Stimulated activated CD4-positive, alpha-beta T cell treated with anti-CD3 and anti-CD28 coated beads, Interleukin-2, amount 100 ng/mL, for 4 hours (primary cell): ENCODE results near the gene MBD6.
"Not testable (repeated sequence)": the region's sequence is repeated elsewhere in the genome, so short reads cannot be mapped to it uniquely, and the experiment has no call there.

Experiments used
- DNase-seq: peaks from one replicate; pipeline ENCODE4 v3.0.0-alpha.2; 2020; ENCODE audit warnings: low read depth

Gene MBD6

DNA sequence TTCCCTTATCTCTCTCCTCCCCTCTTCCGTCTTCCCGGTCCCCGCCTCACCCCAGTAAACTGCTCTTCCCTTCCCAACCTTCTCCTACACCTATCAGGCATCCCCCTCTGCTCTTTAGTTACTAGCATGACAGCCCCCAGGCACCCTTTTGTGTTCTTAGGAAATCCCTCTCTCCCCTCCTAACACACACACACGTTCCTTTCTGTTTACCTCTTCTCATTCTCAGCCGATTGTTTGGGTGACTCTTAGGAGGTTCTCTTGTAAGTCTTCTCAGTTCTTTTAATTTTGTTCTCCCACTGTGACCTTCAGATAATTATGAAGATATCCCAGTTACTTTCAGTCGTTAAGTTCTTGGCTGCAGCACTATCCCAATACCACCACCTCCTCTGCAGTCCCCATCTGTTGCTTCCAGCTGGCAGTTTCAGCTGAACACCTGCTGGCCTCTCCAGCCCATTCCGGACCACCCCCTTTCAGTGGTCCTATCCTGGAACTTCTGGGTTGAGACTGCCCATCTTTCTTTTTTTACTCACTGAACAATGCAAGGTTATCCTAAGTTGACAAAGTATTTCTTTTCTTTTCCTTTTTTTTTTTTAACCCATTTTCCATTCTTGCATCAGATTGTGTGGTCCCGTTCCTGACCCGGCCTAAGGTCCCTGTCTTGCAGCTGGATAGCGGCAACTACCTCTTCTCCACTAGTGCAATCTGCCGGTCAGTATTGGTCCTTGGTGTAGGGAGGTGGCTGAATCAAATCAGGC lies 34.0 kb upstream of the MBD6 start:
- no peak for DNase-seq

DNA sequence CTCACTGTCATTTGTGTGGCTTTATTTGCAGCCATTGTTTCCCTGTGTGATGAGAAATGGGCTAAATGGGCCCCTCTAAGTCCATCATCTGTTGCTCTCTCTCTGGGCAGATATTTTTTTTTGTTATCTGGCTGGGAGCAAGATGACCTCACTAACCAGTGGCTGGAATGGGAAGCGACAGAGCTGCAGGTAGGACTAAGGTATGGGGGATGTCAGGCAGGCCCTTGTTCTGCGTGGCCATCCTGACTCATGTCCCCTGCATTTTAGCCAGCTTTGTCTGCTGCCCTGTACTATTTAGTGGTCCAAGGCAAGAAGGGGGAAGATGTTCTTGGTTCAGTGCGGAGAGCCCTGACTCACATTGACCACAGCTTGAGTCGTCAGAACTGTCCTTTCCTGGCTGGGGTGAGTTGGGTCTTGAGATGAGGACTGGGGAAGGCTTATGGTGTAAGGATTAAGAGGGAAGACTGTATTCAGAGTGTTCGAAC lies 33.4 kb upstream of the MBD6 start:
- no peak for DNase-seq

DNA sequence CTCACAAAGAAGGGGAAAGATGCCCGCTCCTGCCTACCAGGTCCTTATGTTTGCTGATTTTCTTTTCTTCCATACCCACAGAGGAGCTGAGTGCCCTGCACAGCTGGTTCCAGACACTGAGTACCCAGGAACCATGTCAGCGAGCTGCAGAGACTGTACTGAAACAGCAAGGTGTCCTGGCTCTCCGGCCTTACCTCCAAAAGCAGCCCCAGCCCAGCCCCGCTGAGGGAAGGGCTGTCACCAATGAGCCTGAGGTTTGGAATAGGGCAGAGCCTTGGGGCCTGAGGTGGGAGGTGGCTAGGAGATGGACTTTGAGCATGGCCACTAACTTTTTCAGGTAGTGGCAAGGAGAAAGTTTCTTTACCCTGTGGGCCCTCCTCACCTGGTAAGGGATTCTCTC lies 32.5 kb upstream of the MBD6 start:
- no peak for DNase-seq

DNA sequence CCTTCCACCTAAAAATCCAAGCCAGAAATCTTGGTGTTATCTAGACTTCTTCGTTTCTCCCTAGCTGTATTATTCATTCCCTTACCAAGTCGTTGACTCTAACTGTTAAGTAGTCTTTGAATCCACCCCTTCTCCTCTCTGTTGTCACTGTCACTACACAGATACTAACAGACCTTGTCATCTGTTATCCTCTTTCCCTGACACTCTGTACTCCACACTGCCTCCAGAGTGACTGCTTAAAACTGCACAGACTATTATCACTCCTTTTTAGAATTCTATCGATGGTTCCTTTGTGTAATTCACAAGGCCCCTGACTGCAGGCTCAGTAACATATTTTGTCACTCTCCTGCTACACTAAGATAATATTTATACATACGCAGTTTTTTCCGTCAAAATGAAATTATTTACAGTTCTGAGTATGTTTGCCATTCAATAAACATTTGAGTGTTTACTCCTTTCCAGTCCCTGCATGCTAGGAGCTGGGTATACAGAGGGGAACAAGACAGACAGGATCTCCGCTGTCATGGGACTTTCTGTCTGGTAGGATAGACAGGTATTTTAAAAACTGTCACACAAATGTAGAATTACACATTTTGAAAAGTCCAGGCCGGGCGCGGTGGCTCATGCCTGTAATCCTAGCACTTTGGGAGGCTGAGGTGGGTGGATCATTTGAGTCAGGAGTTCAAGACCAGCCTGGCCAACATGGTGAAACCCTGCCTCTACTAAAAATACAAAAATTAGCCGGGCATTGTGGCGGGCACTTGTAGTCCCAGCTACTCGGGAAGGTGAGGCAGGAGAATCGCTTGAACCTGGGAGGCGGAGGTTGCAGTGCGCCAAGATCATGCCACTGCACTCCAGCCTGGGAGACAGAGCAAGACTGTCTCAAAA lies 31.0 kb upstream of the MBD6 start:
- no peak for DNase-seq

DNA sequence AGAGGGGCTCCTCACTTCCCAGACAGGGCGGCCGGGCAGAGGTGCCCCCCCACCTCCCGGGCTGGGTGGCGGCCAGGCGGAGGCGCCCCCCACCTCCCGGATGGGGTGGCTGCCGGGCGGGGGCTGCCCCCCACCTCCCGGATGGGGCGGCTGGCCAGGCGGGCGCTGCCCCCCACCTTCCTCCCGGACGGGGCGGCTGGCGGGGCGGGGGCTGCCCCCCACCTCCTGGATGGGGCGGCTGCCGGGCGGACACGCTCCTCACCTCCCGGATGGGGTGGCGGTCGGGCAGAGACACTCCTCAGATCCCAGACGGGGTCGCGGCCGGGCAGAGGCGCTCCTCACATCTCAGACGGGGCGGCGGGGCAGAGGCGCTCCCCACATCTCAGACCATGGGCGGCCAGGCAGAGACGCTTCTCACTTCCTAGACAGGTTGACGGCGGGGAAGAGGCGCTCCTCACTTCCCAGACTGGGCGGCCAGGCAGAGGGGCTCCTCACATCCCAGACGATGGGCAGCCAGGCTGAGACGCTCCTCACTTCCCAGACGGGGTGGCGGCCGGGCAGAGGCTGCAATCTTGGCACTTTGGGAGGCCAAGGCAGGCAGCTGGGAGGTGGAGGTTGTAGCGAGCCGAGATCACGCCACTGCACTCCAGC lies 27.4 kb upstream of the MBD6 start:
- not testable (repeated sequence) for DNase-seq

DNA sequence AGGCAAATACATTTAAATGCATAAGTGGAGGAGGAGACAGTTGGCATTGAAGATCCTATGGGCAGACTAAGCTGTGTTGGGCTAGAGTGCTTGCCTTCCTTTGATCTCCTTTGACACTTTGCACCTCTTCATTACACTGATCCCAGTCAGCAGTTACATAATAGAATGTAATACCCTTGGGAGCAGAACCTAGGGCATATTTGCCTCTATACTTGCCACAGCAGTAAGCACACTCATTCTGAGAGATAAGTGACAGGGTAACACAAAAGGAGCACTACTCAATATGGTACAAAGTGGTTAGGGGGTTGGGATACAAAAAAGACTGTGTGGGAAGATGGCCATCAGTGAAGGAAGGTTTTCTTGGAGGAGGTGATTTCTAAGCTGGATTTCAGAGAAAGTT lies 25.8 kb upstream of the MBD6 start:
- DNase-seq, result no peak

DNA sequence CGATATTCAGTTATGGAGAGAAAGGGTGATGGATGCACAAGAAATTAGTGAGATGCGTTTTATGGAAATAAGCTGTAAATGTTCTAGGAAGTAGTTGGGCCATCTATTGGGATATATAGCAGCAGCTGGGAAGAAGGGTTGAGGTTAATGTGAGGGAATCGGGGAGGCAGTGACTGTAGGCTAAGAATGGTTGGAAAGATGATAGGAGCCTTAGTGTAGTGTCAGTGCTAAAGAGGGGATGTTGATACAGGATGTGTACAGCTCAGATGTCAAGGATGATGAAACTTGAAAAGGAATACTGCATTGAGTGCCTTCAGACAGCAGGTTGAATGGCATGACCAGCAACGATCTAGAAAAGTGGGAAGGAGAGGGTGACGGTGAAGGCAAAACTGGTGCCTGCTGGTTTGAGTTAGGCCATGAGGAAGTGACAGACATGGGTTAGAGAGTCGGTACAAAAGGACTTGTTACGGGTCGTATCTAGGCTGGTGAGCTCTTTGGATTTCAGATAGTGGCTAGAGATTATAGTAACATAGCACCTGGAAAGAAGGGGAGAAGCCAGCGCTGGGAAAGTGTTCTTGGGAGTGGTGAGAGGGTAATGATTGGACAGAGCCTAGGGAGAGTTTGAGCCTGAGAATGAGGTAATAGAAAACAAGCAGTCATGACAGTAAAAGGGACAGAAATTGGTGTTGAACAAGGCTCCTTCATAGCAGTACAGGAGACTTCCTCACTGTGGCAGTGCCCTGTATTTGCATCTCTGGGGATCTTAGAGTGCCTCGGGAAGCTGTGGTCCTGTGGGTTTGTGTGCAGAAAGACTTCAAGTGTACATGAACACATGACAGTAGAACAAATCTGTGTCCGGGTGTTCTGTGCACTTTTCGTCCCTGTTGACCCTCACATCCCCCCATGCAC lies 25.1 kb upstream of the MBD6 start:
- DNase-seq, result no peak

DNA sequence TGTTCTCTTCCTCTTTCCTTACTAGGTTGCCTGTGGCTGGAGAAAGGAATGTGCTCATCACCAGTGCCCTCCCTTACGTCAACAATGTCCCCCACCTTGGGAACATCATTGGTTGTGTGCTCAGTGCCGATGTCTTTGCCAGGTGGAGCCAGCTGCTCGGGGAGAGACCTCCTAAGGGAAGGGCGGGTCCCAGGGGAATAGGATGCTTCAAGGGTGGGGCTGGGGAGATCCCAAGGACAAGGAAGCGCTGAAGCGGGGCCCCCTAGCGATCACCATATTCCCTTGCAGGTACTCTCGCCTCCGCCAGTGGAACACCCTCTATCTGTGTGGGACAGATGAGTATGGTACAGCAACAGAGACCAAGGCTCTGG lies 24.5 kb upstream of the MBD6 start:
- no peak for DNase-seq

DNA sequence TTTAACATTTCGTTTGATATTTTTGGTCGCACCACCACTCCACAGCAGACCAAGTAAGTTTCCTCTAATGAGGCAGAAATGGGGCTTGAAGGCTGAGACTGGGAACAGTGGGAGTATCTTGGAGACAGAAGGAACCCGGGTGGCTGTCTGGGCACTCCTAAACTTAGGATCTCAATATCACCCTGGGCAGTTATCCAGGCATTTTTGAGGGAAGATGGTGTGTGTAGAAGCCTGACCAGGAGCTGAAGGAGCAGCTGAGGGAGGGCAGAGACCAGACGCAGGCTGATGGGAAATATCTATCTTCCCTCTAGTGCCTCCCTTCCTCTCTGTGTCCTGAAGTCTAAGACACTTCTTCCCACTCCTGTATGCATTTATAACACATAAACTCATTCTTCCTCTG lies 24.1 kb upstream of the MBD6 start:
- DNase-seq, result no peak

DNA sequence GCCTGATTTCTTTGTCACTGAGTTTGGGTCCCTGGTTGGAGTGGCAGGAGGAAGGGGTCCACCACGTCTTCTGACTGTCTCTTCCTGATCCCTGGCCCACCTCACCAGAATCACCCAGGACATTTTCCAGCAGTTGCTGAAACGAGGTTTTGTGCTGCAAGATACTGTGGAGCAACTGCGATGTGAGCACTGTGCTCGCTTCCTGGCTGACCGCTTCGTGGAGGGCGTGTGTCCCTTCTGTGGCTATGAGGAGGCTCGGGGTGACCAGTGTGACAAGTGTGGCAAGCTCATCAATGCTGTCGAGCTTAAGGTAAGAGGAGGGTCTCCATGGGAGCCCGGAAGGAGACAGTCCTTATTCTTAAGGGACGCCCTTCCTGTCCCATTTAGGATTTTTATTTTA lies 22.4 kb upstream of the MBD6 start:
- DNase-seq, result no peak

DNA sequence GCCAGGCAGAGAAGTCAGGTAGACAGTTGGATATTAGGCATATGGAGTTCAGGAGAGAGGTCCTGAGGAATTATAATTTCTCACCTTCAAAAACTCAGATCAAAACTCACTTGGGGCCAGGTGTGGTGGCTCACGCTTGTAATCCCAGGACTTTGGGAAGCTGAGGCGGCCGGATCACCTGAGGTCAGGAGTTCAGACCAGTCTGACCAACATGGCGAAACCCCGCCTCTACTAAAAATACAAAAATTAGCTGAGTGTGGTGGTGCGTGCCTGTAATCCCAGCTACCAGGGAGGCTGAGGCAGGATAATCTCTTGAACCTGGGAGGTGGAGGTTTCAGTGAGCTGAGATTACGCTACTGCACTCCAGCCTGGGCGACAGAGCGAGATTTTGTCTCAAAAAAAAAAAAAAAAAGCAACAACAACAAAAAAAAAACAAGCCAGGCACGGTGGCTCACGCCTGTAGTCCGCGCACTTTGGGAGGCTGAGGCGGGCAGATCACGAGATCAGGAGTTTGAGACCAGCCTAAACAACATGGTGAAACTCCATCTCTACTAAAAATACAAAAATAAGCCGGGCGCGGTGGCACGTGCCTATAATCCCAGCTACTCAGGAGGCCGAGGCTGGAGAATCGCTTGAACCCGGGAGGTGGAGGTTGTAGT lies 20.2 kb upstream of the MBD6 start:
- DNase-seq, result not testable (repeated sequence)

DNA sequence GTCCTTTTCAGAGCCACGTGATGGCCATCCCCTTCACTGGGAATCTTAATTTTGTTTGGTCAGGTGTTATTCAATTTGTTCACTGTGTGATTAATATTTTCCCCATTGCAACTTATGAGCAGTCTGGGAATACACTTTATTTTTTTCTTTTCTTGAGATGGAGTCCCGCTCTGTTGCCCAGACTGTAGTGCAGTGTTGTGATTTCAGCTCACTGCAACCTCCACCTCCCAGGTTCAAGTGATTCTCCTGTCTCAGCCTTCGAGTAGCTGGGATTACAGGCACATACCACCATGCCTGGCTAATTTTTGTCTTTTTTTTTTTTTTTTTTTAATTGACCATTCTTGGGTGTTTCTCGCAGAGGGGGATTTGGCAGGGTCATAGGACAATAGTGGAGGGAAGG lies 16.1 kb upstream of the MBD6 start:
- DNase-seq, result not testable (repeated sequence)

DNA sequence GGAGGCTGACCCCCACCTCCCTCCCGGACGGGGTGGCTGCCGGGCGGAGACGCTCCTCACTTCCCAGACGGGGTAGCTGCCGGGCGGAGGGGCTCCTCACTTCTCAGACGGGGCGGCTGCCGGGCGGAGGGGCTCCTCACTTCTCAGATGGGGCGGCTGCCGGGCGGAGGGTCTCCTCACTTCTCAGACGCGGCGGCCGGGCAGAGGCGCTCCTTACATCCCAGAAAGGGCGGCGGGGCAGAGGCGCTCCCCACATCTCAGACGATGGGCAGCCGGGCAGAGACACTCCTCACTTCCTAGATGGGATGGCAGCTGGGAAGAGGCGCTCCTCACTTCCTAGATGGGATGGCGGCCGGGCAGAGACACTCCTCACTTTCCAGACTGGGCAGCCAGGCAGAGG lies 14.8 kb upstream of the MBD6 start:
- not testable (repeated sequence) for DNase-seq

DNA sequence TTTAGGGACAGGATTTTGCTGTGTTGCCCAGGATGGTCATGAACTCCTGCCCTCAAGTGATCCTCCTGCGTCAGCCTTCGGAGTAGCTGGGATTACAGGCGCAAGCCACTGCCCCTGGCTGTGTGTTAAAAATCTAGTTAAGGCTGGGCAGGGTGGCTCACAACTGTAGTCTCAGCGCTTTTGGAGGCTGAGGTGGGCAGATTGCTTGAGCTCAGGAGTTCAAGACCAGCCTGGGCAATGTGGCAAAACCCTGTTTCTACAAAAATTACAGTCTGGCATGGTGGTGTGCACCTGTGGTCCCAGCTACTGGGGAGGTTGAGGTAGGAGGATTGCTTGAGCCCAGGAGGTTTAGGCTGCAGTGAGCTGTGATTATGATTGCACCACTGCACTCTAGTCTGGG lies 11.5 kb upstream of the MBD6 start:
- no peak for DNase-seq

DNA sequence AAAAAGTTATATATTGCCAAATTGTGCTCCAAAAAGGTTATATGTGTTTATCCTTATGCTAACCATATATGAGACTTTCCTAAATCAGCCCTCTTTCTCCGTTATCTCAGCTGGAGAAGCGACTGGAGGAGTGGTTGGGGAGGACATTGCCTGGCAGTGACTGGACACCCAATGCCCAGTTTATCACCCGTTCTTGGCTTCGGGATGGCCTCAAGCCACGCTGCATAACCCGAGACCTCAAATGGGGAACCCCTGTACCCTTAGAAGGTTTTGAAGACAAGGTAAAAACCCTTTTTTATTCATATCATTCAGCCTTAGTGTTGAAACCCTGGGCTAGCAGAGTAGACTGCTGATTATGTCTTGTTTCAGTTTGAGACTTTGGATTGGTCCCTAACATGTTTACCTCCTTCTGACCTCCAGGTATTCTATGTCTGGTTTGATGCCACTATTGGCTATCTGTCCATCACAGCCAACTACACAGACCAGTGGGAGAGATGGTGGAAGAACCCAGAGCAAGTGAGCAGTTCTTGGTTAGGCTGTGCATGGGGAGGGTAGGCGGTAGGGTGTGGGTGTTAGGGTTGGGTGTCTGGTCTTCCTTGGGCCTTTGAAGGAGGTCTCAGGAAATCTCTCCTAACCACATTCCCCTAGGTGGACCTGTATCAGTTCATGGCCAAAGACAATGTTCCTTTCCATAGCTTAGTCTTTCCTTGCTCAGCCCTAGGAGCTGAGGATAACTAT lies 10.9 kb upstream of the MBD6 start:
- DNase-seq, result no peak

DNA sequence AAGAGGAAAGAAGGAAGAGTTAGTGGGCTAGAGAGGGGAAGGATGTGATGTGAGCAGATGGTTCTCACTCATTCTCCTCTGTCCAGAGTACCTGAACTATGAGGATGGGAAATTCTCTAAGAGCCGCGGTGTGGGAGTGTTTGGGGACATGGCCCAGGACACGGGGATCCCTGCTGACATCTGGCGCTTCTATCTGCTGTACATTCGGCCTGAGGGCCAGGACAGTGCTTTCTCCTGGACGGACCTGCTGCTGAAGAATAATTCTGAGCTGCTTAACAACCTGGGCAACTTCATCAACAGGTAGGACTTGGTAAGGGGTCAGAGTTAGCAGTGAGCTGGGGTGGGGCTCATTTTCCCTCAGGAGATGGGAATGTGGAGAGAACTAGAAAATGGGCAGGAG lies 10.0 kb upstream of the MBD6 start:
- DNase-seq, result no peak

DNA sequence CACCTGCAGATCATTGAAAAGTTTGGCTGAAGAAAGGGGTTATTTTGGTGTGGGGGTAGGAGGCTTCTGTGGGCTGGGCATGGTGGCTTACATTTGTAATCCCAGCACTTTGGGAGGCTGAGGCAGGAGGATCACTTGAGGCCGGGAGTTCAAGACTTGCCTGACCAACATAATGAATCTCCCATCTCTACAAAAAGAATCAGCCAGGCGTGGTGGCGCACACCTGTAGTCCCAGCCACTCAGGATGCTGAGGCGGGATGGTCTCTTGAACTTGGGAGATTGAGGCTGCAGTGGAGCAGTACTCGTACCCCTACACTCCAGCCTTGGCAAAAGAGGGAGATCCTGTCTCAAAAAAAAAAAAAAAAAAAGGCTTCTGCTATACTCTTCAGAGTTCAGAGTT lies 9.4 kb upstream of the MBD6 start:
- DNase-seq, result no peak

DNA sequence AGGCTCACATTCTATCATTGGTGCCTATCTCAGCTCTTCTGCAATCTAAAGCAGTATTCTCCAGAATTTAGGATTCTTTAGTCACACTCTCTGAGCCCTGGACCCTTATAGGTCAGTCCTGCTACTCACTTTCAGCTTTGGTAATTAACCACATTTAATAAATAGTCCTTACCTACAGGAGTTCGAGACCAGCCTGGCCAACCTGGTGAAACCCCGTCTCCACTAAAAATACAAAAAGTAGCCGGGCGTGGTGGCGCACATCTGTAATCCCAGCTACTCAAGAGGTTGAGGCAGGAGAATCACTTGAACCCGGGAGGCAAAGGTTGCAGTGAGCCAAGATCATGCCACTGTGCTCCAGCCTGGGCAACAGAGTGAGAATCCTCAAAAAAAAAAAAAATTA lies 8.9 kb upstream of the MBD6 start:
- DNase-seq, result not testable (repeated sequence)

DNA sequence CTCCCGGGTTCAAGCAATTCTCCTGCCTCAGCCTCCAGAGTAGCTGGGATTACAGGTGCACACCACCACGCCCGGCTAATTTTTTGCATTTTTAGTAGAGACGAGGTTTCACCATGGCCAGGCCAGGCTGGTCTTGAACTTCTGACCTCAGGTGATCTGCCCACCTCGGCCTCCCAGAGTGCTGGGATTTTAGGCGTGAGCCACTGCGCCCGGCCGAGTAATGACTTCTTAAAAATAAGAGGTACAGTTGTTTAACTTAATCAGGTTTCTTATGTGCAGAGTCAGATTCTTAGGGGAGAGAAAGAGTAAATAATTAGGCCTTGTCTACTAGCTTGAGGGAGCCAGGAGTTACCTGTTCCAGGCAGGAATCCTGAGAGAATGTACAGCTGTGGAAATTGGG lies 8.4 kb upstream of the MBD6 start:
- not testable (repeated sequence) for DNase-seq

DNA sequence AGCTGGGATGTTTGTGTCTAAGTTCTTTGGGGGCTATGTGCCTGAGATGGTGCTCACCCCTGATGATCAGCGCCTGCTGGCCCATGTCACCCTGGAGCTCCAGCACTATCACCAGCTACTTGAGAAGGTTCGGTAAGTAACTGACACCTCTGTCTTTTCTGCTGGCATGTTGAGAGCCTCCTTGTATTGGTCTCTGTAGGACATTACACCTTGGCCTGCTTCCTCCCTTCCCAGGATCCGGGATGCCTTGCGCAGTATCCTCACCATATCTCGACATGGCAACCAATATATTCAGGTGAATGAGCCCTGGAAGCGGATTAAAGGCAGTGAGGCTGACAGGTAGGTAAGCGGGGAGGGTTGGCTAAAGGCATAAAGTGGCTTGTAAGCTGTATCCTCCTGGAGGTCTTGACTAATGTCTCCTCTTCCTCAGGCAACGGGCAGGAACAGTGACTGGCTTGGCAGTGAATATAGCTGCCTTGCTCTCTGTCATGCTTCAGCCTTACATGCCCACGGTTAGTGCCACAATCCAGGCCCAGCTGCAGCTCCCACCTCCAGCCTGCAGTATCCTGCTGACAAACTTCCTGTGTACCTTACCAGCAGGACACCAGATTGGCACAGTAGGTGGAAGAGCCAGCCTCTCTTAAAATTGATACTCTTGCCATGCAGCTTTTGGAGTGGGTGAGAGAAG lies 7.8 kb upstream of the MBD6 start:
- no peak for DNase-seq
